GM21717 (cell line): Measurements from ENCODE around the gene PTRHD1.
"Not testable (repeated sequence)": the region's sequence is repeated elsewhere in the genome, so short reads cannot be mapped to it uniquely, and the experiment has no call there.

ENCODE experiments used
- ATAC-seq: cut with Tn5 transposase; IDR thresholded peaks from one replicate; pipeline ENCODE4 v1.9.1; 2021; ENCODE audit warnings: mild to moderate bottlenecking, moderate library complexity; ENCODE audit not compliant: unreplicated experiment

Gene PTRHD1, protein sequence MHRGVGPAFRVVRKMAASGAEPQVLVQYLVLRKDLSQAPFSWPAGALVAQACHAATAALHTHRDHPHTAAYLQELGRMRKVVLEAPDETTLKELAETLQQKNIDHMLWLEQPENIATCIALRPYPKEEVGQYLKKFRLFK

DNA sequence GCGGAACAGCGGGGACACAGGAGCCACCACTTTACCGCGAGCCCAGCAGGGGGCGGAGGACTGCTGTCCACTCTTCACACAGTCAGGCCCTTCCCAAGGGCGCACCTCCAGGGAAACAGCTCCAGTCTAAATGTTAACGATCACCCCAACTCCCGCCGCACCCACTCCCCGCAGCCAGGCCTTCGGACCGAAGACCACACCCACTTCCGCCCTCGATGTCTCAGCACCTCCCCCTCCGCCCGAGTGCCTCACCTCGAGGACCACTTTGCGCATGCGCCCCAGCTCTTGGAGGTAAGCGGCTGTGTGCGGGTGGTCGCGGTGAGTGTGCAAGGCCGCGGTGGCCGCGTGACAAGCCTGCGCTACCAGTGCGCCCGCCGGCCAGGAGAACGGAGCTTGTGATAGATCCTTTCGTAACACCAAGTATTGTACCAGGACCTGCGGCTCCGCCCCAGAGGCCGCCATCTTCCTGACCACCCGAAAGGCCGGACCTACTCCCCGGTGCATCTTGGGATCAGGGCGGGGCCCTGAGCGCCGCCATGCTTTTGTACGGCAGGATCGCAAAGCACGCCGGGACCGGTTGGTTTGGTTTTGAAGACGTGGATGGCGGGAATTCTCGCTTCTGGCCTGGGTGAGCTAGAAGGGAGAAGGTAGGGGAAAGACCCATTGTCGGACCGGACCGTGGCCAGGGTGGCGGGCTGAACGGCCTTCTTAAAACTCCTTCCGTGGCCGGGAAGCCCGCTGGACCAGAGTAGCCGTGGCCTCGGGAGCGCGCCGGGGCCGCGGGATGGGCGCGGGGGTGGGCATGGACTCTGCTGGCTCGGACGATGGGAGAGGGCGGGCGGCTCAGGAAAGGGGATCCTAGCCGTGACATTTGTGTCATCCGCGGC lies at the start of gene PTRHD1, which contains the start of gene CENPO:
Gene PTRHD1, minus strand, starts transcription at position 518 of the 887 bp plus-strand sequence. Its CDS starts 14 bp downstream, at position 504.
Gene CENPO, plus strand, starts transcription at position 552 of the 887 bp plus-strand sequence. CDS start 495 bp downstream, outside the sequence.
- peak; percentile 82 for ATAC-seq

DNA sequence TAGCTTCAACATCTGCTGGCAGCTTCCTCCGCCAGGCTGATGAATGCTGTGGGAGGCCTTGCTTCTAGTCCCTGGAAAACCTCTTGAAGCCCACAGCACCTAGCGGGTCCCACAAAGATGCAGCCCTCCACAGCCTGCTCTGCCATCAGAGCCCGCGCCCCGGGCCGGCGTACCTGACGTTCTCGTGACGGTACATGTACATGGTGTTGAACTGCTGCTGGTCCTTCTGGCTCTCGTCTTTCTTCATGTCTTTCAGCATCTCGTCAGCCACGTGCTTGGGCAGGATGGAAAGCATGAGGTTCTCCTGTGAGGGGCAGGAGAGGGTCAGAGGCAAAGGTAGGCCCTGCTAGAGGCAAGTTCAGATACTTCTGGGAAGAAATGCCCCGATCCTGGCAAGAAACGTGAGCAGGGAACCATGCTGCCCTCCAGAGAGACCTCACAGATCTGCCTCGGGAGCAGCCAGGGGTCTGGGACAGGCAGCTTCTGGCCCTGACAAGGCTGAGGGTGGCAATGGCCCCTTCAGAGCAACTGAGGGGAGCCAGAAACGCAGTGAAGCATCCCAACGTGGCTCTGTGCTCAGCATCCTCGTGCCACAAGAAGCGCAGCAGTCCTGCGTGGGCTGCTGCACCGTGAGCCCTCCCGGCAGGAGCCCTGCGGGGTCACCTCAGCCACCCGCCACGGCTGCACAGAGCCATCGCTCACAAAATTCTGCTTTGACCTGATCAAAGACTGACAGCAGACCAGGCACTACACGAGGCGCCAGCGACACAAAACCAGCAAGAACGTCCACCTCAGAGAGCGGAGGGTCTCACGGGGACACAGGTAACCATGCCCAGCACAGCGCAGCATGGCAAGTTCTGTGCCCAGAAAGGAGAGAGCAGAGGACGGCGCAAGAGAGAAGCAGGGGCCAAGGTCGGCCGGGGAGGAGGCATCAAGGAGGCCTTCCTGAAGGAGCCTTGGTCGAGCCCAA lies 49.2 kb upstream of the PTRHD1 start:
- ATAC-seq = no peak

DNA sequence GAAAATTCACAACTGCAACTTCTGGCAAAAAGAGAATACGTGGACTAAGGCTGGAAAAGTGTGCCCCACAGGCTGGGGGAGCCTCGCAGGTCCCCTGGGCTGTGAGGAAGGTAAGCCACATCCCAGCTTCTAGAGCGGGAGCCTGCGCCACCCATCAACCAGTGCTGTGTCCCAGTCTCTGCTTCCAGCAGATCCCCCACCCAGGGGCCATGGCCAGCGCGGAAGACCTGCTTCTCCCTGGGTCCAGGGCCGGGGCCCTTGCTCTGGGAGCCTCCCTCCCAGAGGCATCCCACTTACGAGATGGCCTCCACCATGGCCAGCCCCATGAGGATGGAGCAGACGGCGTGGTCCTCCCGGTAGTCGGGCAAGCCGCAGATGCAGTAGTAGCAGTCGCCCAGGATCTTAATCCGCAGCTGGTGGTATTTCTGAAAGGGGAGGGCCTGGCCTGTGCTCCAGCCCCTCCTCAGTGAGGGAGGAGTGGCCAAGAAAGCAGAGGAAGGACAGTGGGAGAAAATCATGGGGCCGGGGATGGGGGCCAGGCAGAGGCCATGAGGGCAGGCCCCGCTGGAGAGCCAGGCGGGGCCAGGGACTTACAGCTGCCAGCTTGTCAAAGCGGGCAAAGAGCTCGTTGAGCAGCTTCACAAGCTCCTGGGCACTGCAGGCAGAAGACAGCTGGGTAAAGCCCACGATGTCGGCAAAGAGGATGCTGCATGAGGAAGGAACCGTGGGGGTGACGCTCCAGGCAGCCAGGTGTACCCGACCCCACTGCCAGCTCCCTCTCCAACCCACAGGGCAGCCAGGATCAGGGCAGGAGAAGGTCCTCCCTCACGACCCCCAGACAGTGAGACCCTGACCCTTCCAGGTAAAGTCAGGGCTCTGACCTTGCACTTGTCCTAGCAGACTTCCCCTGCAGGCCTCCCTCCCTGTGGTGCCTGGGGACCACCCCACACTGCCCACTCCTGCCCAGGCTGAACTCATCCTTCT lies 48.1 kb upstream of the PTRHD1 start:
- ATAC-seq = no peak

DNA sequence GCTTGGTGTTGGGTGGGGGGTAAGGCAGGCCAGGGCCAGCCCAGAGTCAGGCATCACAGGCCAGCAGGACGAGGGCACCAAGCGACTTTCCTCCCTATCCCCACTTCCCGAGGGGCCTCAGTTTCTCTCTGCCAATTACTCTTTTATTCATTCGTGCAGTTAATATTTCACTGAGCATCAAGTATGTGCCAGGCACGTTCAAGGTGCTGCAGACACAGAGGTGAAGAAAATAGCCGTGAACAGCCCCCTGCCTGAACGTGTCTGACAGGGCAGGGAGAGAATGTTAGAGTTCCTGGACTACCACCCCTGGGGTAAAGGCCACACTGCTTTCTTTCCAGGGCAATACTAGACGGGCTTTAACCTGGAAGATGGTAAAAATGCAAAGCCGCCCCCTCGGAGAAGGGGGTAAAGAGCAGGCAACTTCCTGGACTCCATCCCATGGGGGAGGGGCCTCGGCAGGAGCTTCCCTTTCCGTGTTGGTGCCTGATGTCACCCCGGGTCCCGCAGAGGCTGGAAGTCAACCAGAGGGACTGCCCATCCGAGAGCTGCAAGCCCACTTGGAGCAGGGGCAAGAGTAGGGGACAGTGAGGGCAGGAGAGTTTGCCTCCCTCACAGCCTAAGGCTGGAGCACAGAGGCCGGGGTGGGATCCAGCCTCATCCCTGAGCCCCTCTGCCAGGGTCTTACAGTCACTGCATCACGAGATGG lies 47.1 kb upstream of the PTRHD1 start:
- ATAC-seq = no peak

DNA sequence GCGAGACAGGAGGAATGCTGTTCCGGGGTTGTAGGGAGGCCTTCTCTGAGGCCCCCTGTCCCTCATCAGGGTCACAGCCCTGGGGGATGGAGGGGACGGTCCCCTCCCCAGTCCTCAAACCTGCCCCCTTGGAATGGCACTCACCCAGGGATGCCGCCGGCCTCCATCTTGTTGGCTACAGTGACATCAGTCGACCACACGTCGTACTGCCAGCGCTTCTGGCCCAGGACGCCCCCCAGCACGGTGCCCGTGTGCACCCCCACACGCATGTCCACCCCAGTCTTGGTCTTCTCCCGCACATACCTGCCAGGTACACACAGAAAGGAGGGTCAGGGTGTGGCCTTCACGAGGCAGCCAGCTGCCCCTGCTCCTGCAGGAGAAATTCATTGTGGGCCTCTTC lies 46.5 kb upstream of the PTRHD1 start:
- no peak for ATAC-seq

DNA sequence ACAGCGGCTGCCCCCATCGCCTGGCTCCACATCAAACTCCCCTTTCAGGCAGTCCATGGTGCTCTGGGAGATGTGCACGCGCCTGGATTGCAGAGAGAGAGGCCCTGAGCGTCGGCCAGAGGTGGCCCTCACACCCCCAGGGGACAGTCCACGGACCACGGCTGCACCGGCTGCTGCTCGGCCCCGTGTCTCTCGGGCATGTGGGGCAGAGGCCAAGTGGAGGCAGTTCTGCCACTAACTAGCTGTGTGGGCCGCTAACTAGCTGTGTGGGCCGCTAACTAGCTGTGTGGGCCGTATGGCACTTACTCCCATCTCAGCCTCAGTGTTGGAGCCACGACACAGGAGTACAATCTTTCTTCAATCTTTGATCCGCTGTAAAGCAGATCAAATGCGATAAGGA lies 45.4 kb upstream of the PTRHD1 start:
- ATAC-seq = no peak

DNA sequence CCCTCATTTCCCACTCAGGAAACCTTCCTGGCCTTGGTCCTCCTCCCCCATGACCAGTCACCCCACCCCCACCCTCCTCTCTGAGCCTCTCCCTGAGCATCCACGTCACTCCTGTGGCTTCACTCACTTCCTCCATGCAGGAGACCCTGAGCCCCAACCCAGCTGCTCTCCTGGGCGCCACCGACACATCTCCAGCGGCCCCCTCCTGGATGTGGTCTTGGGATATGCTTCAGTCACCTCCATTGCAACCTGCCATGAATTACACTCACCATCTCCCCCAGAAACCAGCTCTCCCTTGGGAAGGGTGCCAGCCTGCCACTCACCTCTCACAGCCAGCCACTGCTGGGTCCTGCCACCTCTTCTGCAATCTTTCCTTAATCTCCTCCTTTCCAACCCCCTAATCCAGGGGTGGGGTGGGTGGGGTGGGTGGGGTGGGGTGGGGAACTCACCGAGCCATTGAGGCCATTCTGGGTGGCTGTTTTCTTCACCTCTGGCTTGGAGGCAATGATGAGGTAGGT lies 44.9 kb upstream of the PTRHD1 start:
- ATAC-seq = no peak

DNA sequence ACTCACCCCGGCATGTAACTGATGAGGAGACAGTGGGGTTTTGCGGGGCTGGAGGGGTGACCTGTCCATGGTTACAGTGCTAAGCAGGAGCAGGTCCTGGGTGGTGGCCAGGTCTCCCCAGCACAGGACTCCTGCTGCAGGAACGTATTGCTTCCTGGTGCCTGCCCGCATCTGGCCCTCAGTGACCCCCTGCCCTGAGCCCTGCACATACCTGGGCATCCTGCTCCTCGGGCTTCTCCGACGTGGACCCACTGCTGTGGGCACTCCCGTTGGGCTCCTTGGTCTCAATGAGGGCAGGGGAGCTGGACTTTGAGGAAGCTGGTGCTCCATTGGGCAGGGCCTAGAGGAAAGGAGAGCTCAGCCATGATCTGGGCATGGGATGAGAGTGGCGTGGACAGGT lies 43.5 kb upstream of the PTRHD1 start:
- ATAC-seq = no peak

DNA sequence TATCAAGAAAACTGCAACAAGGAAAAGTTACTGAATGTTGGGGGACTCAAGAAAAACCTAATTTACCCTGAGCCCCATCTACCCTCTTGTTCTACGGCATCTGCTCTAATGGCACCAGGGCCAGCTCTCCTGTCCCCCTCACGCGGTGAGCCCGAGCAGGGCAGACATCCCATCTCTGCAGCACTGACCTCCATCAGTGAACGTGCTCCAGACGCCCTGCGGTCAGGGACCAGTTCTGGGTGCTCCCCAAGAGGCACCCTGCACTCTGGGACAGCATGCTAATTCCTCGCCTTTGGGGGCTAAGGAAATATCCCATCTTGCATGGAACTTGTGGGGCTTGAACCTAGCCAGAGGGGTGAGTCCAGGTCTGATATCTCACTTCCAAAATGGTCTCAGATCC lies 43.0 kb upstream of the PTRHD1 start:
- ATAC-seq = no peak

DNA sequence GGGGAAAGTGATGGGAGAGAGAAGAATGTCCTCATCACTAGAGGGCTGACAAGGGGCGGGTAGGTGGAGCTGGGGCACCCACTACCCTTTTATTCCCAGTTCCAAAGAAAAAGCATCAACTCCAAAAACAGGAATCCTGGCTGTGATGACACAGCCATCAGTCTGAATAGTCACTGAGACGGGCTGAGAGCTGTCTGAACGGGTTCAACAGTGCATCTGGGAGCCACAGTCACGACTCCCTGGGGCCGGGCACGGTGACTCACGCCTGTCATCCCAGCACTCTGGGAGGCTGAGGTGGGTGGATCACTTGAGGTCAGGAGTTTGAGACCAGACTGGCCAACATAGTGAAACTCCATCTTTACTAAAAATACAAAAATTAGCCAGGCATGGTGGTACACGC lies 42.2 kb upstream of the PTRHD1 start:
- not testable (repeated sequence) for ATAC-seq

DNA sequence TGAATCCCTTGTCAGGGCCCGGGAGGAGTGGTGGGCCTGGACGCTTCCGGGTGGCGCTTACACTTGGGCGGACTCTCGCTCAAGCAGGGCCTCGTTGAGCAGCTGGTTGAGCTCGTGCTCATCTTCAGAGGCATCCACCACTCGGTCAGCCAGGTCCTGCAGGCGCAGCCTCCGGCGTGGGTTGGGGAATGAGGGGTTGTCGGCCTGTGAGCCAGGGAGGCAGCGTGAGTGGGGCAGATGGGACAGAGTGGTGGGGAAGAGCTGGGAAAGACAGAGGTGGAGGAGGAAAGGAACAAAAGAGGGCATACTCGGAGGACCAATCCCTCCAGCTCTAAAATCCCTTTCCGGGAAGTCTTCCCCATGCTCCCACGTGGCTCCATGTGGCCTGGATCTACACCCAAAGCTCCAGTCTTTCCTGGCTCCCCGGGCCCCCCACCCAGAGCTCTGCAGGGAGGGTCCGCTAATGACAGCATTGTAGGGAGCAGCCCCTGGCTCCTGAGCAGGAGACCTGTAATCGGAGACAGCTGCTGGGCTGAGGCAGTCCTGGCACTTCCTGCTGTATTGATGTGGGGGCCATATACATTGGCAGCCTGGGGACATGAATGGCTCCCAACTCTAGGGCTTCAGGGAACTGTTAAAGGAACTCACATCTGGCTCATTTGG lies 41.7 kb upstream of the PTRHD1 start:
- no peak for ATAC-seq

DNA sequence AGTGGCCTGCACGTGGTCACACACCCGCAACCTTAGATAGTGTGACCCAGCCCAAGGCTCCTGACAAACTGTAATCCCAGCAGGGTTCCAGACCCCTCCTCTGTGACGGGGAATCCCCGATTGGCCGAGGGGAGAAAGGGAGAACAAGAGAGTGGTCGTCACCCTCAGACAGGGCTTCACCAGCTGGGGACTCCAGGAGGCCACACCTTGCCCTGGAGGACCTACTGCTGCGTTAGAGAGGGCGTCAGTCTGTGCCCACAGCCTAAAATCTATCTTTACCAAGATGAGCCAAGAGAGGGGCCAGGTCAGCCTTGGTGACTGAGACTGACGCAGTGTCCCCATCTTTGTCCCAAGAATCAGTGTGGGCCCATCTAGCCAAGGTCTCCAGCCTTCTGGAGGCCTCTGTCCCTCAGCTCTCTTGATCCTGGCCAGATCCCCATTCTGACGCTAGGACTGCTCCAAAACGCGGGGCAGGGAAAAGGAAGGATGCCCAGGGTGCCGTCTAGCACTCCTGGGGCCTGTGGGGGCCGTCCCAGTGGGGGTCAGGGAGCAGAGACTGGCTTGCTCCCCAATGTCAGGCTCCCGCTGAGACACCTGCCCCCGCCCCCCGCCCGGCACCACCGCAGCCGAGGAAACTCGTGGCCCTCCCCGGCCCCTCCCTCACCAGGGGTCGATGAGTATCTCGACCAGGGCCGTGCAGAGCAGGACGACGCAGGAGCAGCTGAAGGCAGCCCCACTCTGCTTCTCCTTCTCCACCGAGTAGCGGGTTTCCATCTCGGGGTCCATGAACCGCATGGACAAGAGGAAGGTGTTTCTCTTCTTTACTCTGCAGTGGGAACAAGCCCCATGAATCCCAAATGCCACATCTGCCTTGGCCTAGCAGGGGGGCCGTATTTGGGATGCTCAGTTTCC lies 40.9 kb upstream of the PTRHD1 start:
- ATAC-seq = no peak

DNA sequence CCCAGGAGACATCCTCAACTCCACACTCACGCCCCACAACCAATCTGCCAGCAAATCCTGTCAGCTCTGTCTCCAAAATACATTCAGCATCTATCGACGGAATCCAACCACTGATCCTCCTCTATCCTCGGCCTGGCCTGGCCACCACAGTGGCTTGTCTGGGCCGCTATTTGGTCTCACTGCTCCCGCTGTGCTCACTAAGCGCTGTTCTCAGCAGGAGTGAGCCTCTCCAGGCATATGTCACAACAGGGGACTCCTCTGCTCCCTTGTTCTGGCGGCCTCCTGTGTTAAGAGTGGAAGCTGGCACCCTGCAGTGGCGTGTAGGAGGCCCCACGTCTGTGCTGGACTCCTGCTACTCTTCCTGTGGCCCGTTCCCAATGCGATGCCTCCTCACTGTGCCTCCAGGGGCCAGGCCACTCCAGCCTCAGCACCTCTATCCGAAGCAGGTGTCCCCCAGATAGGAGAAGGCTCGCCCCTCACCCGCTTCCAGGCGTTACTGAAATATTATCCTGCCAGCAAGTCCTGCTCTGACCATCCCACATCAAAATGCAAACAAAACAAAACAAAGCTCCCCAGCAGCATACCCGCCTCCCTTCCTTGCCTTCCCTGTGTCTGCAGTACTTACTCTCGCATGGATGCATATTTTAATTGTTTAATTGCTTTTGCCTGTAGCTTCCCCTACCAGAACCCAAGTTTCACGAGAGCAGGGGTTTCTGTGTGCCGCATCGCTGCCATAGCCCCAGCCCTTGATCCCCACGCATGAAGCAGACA lies 39.9 kb upstream of the PTRHD1 start:
- no peak for ATAC-seq

DNA sequence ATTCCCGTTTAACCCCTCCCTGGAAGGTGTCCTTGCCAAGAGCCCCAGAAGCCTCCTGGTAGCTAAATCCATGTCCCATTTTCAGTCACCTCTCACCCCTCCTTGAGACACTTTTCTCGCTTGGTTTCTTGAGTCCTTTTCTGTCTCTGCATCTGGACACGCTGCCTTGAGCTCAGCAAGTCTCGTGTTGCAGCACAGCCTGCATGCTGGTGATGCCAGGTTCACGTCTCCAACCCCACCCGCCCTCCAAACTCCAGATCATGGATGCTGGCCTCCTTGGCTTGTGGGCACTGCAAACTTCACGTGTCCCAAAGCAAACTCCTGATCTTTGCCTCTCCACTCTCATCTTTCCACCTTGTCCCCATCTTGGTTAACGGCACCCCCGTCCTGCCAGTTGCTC lies 39.3 kb upstream of the PTRHD1 start:
- ATAC-seq = no peak

DNA sequence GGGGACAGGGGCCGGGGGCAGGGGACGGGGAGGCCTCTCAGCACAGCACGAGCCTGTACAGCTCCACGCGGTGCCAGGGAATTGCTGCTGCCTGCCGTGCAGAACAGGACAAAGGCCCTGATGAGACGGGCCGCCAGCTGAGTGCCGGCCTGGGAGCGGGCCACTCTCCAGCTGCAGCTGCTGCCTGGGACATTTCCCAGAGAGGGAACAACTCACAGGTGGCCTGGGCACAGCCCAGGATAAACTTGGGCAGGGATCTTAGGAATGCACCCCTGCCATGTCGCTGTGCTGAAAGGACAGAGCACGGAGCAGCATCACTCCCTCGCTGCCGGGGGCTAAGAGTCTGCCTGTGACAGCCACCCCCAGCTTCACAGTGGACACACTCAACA lies 38.9 kb upstream of the PTRHD1 start:
- no peak for ATAC-seq

DNA sequence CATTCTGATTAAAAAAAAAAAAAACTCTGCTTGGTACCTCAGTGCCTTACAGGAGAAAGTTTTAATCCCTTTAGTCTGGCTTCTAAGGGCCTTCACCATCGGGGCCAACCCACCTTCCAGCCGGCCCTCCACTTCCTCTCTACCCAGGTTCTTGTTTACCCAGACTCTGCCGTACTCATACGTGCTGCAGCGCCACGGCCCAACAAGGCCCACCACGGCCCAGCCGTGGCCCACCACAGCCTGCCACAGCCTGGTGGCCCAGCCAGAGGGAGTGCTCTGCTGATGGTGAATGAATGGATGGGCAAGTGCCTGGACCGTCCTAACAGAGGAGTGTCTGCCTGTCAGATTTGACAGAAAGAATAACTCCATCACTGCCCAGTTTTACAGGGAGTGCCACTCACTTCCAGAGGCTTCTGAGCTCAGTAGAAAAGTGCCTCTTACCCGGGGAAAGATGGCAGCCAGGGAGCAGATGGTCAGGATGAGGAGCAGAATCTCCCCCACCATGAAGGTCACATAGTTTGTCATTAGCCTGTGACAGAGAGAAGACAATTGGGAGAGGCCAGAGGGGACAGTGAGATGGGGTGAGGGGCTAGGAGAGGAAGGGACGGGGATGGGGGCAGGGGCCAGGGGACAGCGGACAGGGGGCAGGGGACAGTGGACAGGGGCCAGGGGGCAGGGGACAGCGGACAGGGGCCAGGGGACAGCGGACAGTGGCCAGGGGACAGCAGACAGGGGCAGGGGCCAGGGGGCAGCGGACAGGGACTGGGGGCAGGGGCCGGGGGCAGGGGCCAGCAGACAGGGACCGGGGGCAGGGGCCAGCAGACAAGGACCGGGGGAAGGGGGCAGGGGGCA lies 38.3 kb upstream of the PTRHD1 start:
- ATAC-seq = no peak
